ENCODE data around the gene LDLRAD3. TPM values are rescaled to one million over a fixed set of nuclear protein-coding genes. Genes with fewer than 3 reads are reported as not detected.
"Not testable (repeated sequence)": the region's sequence is repeated elsewhere in the genome, so short reads cannot be mapped to it uniquely, and the experiment has no call there.

Gene LDLRAD3
- polyA plus RNA-seq, 3 donors: 22.7 to 25.5 (median 23.5) TPM

DNA sequence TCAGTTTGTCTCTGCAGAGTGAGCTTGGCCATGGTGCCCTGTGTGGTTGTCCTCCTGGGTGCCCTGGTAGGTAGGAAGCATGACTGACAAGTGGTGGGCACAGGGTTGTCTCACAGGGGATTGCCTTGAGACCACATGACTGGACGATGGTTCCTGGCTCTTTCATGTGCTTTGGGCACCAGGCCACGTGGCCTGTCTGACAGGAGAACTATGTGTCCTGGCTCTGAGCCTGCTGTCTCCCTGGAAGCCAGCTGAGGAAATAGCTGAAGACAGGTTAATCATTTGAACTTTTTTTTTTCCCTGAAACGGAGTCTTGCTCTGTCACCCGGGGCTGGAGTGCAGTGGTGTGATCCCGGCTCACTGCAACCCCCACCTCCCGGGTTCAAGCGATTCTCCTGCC, 93.2 kb downstream of the LDLRAD3 start:
- DNase-seq (ENCODE audit: low read depth in 3 of 3, low spot score in 2 of 3): no peak

DNA sequence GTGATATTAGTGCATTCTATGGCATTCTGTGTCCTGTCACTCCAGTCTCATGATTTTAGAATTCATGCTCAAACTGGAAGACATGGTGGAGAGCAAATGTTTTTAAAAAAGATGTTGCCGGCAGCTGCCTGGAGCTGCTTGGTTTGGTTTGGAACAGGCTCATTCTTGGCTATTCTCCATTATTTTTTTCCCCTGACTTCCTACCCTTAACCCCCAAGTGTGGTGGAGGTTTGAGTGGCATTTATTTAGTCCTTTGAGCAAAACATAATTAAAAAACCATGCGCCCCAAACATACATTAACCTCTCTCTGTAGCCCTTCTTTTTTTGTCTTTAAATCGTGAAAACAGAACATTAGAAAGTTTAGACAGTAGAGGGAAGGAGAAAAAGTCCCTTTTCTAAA, 94.7 kb downstream of the LDLRAD3 start:
- no peak for DNase-seq (ENCODE audit: low read depth in 3 of 3, low spot score in 2 of 3)

DNA sequence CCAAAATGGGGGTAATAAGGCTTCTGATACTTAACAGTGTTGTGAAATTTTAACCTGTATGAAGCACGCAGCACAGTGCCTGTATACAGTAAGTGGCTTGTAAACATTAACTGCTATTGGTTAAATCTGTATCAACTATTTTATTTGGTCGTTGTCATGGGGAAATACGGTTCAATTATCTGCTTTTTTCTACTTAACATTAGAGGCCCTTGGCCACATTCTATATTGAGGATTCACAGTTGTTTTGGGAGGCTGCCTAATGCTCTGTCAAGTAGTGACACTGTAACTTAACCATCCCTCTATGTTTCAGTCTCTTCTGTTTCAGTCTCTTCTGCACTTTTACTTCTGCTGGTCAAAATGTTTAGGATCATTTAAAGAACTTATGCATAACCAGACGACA, 95.6 kb downstream of the LDLRAD3 start:
- DNase-seq (ENCODE audit: low read depth in 3 of 3, low spot score in 2 of 3): no peak

- no peak for DNase-seq (ENCODE audit: low read depth in 3 of 3, low spot score in 2 of 3)
Measured at GRCh38 chr11:36041988-36042611, 98.2 kb downstream of the LDLRAD3 start.

GRCh38 chr11:36044636-36045035, 100.8 kb downstream of the LDLRAD3 start:
- DNase-seq (ENCODE audit: low read depth in 3 of 3, low spot score in 2 of 3): no peak

DNA sequence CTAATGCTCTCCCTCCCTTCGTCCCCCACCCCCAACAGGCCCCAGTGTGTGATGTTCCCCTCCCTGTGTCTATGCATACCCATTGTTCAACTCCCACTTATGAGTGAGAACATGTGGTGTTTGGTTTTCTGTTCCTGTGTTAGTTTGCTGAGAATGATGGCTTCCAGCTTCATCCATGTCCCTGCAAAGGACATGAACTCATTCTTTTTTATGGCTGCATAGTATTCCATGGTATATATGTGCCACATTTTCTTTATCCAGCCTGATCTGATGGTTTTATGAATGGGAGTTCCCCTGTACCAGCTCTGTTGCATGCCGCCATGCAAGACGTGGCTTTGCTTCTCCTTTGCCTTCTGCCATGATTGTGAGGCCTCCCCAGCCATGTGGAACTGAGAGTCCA, 102.1 kb downstream of the LDLRAD3 start:
- not testable (repeated sequence) for DNase-seq (ENCODE audit: low read depth in 3 of 3, low spot score in 2 of 3)

- no peak for DNase-seq (ENCODE audit: low read depth in 3 of 3, low spot score in 2 of 3)
Measured at GRCh38 chr11:36046932-36047331, 103.1 kb downstream of the LDLRAD3 start.

DNA sequence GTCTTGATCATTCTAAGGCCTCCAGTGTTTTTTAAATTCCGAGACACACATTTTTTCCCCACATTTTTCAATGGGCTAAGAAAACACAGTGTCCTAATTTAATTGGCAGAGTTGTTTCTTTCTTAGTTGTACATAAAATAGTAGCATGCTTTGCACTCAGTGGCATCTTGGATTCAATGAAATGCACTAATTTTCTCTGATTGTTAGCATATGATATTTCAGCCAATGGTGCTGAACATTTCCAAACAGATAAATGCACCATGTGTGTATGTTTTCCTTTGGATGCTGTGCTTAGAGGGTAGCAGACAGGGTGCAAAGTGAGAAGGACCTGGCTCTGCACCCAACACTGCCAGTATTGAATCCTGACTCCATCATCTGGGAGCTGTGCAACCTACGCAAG, 103.5 kb downstream of the LDLRAD3 start:
- no peak for DNase-seq (ENCODE audit: low read depth in 3 of 3, low spot score in 2 of 3)

- no peak for DNase-seq (ENCODE audit: low read depth in 3 of 3, low spot score in 2 of 3)
Measured at GRCh38 chr11:36048496-36049247, 104.8 kb downstream of the LDLRAD3 start.

DNA sequence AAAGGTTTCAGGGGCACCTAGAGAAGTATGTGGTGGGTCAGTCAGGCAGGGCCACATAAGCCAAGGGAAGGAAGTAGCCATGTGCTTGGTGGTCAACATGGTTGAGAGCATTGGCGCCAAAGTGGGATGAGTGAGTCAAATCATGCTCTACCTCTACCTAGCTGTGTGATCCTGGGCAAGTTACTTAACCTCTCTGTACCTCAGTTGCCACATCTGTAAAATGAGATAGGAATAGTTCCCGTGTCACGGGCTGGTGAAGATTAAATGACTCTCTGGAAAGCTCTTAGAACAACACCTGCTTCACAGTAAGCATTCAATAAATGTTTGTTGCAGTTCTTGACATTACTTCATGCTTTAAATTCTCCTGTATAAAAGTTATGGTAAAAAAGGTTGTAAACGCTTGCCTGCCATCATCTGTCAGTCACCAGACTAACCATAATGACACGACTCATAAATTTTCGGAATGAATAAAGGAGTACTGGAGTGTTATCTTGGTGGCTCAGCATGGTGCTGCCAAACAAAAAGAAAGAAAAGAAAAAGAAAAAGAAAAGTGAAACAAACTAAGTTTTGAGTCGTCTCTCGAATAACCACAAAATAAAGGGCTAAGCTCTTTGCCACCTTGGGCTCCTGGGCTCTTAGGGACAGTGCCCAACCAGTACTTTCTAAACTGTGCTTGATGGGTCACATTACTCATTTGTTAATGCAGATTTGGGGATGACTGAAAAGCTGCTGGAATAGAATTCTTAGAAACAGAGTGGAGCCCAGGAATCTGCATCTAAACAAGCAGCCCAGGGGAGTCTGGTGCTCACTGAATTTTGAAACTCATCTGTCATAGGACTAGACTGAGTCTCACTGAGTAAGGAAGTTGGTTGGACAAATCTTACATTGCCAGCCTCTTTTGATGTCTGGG, 107.6 kb downstream of the LDLRAD3 start:
- no peak for DNase-seq (ENCODE audit: low read depth in 3 of 3, low spot score in 2 of 3)

DNA sequence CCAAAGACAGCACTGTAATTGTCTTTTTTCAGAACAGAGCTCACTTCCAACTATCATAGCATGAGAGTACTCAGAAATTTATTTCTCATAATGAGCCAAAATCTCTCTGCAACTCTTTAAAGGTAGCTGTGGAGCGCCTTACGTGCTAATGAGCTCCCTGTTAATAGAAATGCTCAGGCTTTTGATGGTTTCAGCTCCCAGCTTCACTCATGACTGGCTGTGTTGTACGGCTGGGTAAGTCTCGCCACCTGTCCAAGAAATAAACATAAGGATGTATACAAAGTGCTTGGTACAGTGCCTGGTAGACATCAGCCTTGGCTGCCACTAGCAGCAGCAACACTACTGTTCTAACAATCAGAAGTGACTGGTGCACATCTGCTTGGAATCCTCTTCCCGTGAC, 109.4 kb downstream of the LDLRAD3 start:
- DNase-seq (ENCODE audit: low read depth in 3 of 3, low spot score in 2 of 3): no peak

DNA sequence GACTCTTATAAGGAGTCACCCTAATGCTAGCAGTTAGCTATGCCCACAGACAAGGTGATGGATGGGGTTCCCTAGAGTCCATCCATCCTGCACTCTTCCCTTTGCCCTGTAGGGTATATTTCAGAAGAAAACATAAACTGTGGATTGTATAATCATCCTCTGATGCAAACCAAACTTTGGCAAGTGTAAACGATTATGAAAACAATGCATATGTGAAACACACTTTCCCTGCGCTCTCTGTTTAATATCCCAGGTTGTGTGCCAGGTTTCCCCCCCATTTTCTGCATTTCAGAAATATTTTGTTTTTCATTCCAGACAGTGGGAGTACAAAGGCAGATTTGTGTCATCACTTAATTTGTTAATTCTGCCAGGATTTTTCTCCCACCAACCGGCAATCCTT, 110.0 kb downstream of the LDLRAD3 start:
- DNase-seq (ENCODE audit: low read depth in 3 of 3, low spot score in 2 of 3): no peak

DNA sequence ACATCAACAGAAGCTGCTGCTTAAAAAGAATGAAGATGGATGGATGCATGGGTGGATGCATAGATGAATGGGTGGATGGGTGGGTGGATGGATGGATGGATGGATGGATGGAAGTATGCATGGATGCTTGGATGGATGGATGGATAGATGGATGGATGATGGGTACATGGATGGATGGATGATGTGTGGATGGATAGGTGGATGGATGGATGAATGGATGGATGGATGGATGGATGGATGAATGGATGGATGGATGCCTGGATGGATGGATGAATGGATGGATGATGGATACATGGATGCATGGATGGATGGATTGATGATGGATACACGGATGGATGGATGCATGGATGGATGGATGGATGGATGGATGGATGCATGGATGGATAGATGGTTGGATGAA, 110.8 kb downstream of the LDLRAD3 start:
- no peak for DNase-seq (ENCODE audit: low read depth in 3 of 3, low spot score in 2 of 3)

DNA sequence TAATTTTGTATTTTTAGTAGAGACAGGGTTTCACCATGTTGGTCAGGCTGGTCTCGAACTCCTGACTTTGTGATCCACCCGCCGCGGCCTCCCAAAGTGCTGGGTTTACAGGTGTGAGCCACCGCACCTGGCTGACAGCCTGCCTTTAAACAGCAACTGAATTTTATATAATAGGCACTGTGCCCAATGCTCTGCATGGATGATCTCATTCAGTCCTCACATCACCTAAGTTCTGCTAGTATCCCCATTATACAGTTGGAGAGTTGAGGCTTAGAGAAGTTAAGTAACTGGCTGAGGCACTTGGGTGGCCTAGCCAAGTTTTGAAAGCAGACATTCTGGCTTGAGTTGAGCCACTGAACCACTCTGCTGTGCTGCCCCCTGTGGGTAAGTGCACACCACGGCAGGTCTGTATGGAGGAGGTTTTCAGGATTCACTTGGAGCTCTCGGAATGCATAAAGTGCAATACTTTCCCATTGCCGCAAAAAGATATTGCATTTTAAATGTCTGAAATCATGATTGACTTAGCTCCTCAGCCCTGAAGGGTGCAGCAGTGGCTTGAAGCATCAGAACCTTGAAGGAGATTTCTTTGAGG, 112.4 kb downstream of the LDLRAD3 start:
- DNase-seq (ENCODE audit: low read depth in 3 of 3, low spot score in 2 of 3): no peak

DNA sequence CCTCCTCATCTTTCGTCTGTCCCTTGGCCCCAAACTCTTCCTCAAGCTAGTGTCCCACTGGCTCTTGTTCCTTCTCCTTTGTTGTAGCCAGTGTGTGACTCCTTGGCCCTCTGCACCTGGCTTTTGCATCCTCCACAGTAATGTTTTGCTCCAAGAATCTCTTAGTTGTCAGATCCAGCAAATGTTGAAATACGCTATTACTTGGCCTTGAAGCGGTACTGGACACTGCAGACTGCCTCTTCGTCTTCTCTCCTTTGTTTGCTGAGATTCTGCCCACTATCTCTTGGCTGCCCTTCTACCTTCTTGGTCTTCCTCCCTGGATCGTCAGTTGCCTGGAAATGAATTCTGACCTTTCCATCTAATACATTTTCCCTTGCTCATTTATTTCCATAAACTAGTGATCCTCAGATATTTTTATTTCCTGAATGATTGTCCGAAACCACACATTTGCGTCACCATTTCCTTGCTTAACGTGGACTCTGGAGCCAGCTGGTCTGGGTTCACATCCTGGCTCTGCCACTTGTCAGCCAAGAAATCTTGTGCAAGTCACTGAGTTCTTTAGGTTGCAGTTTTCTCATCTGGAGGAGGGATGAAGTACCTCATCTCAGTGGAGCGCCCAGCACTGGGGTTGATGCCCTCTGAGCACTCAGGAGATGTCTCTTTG, 113.6 kb downstream of the LDLRAD3 start:
- DNase-seq (ENCODE audit: low read depth in 3 of 3, low spot score in 2 of 3): no peak

DNA sequence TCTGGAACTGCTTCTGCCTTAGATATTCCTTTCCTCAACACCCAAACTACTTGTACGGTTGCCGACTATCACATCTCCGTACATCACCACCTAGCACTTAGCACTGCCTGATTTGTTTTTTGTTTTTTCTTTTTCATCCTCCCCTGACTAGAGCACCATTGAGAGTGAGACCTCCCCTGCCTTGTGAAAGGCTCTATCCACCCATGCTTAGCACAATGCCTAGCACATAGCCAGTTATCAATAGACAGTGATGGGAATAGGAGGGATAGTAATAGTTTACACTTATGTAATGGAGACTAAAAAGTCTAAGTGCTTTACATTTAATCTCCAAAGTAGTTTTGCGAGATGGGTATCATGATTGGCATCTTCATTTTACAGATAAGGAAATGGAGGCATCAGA, 115.8 kb downstream of the LDLRAD3 start:
- no peak for DNase-seq (ENCODE audit: low read depth in 3 of 3, low spot score in 2 of 3)

- no peak for DNase-seq (ENCODE audit: low read depth in 3 of 3, low spot score in 2 of 3)
Measured at GRCh38 chr11:36060926-36061325, 117.1 kb downstream of the LDLRAD3 start.

DNA sequence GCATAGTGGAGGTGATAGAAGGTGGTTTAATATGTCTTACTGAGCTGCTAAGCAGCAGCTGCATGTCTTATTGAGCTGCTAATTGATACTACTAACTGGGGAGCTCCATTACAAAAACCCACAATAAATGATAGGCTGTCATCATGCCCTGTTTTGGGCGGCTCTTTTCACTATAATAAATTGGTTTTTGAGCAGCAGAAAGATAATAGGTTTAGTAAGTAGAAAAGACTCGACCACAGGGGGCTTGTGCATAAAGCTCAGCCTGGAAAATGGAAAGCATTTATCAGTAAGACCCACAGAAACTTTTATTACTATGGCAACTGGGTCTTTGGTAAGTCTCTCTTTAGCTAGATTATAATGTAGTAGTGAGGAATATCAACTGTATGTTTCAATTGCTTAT, 117.6 kb downstream of the LDLRAD3 start:
- DNase-seq (ENCODE audit: low read depth in 3 of 3, low spot score in 2 of 3): no peak

- DNase-seq (ENCODE audit: low read depth in 3 of 3, low spot score in 2 of 3): no peak
Measured at GRCh38 chr11:36062796-36063365, 119.0 kb downstream of the LDLRAD3 start.

GRCh38 chr11:36065436-36065835, 121.6 kb downstream of the LDLRAD3 start:
- no peak for DNase-seq (ENCODE audit: low read depth in 3 of 3, low spot score in 2 of 3)

All from right renal cortex interstitium (tissue), 3 donors.